IMR-90 (cell line): Measurements from ENCODE around the gene CSNK2B. TPM values are rescaled to one million over a fixed set of nuclear protein-coding genes. Genes with fewer than 3 reads are reported as not detected.

Experiments used
- ATAC-seq: fragments of 200-7000 bp; cut with Tn5 transposase; 2 replicates; pipeline ENCODE4 v1.9.1; 2020; ENCODE audit warnings: low read depth, mild to moderate bottlenecking, moderate library complexity
- BruUV-seq: library from RNA; stranded (reverse); fragments of 400-500 nt; replicated peaks from 2 replicates; lab custom pipeline; 2021; lab: Mats Ljungman, UMichigan
- CTCF ChIA-PET: fragments of 300-600 bp; formaldehyde crosslinking; extraction: SDS; loops from one replicate; lab custom pipeline; 2021; ENCODE audit warnings: antibody characterized with exemption; lab: Yijun Ruan, JAX
- POLR2A ChIA-PET: fragments of 300-600 bp; sonication (Branson Sonifier 250); formaldehyde crosslinking; loops from one replicate; lab custom pipeline; 2022; ENCODE audit warnings: antibody characterized with exemption; ENCODE audit not compliant: unreplicated experiment; lab: Charles Lee
- DNase-seq: peaks from one replicate; pipeline ENCODE4 v3.0.0; 2013
- H2AFZ ChIP-seq: replicated peaks from 2 replicates; pipeline ENCODE3; 2013; ENCODE audit warnings: low read length, mild to moderate bottlenecking; ENCODE audit not compliant: poor library complexity
- H2AK5ac ChIP-seq: 2 replicates; pipeline ENCODE4 v1.6.1; 2013; ENCODE audit warnings: low read depth, low read length, inconsistent platforms
- H2AK9ac ChIP-seq: replicated peaks from 2 replicates; pipeline ENCODE3; 2013; ENCODE audit warnings: mild to moderate bottlenecking, low read depth, low read length, moderate library complexity; ENCODE audit not compliant: poor library complexity
- H2BK120ac ChIP-seq: 2 replicates; pipeline ENCODE4 v1.6.1; 2013; ENCODE audit warnings: low read depth, low read length, inconsistent platforms
- H2BK15ac ChIP-seq: 3 replicates; pipeline ENCODE4 v1.6.1; 2013; ENCODE audit warnings: low read depth, low read length, inconsistent platforms
- H2BK20ac ChIP-seq: 2 replicates; pipeline ENCODE4 v1.6.1; 2013; ENCODE audit warnings: low read depth, mild to moderate bottlenecking, inconsistent platforms, low read length, moderate library complexity
- H2BK5ac ChIP-seq: 2 replicates; pipeline ENCODE4 v1.6.1; 2013; ENCODE audit warnings: mild to moderate bottlenecking, low read depth, low read length, inconsistent platforms; ENCODE audit not compliant: poor library complexity, severe bottlenecking
- H3K14ac ChIP-seq: replicated peaks from 2 replicates; pipeline ENCODE4 v1.6.1; 2013; ENCODE audit warnings: low read depth, low read length, inconsistent platforms
- H3K18ac ChIP-seq: 2 replicates; pipeline ENCODE4 v1.6.1; 2013; ENCODE audit warnings: low read depth, low read length, control low read depth
- H3K23ac ChIP-seq: 2 replicates; pipeline ENCODE4 v1.6.1; 2013; ENCODE audit warnings: low read depth, low read length, inconsistent platforms
- H3K27ac ChIP-seq: 2 replicates; pipeline ENCODE4 v1.5.1; 2013; ENCODE audit warnings: mild to moderate bottlenecking, control low read depth, low read length; ENCODE audit not compliant: insufficient read depth
- H3K27me3 ChIP-seq: 2 replicates; pipeline ENCODE4 v1.6.1; 2013; ENCODE audit warnings: low read length; ENCODE audit not compliant: control insufficient read depth, insufficient read depth
- H3K36me3 ChIP-seq: 2 replicates; pipeline ENCODE4 v1.6.1; 2013; ENCODE audit warnings: low read length, mixed read lengths; ENCODE audit not compliant: control insufficient read depth, insufficient read depth
- H3K4ac ChIP-seq: 2 replicates; pipeline ENCODE4 v1.6.1; 2013; ENCODE audit warnings: low read depth, low read length, inconsistent platforms
- H3K4me1 ChIP-seq: 2 replicates; pipeline ENCODE4 v1.6.1; 2013; ENCODE audit warnings: low read length, mixed read lengths; ENCODE audit not compliant: control insufficient read depth, insufficient read depth
- H3K4me2 ChIP-seq: 2 replicates; pipeline ENCODE4 v1.6.1; 2013; ENCODE audit warnings: low read depth, mild to moderate bottlenecking, control low read depth, low read length, moderate library complexity
- H3K4me3 ChIP-seq: 2 replicates; pipeline ENCODE4 v1.5.1; 2013; ENCODE audit warnings: low read depth, mild to moderate bottlenecking, control low read depth, low read length, moderate library complexity; ENCODE audit not compliant: insufficient read depth
- H3K56ac ChIP-seq: 2 replicates; pipeline ENCODE4 v1.6.1; 2013; ENCODE audit warnings: low read length, inconsistent platforms; ENCODE audit not compliant: insufficient read depth; ENCODE audit errors: extremely low read depth
- H3K79me1 ChIP-seq, 2 experiments: 2 replicates each; pipeline ENCODE4 v1.6.1; 2013; ENCODE audit warnings: low read length in 2 of 2, inconsistent platforms in 1 of 2, low read depth in 1 of 2
- H3K9ac ChIP-seq: 2 replicates; pipeline ENCODE4 v1.6.1; 2013; ENCODE audit warnings: low read depth, low read length, control low read depth
- H3K9me1 ChIP-seq: 2 replicates; pipeline ENCODE4 v1.6.1; 2013; ENCODE audit warnings: low read length, inconsistent platforms; ENCODE audit not compliant: insufficient read depth
- H3K9me3 ChIP-seq: 2 replicates; pipeline ENCODE4 v1.6.1; 2013; ENCODE audit warnings: low read length; ENCODE audit not compliant: control insufficient read depth, insufficient read depth
- H4K20me1 ChIP-seq: 2 replicates; pipeline ENCODE4 v1.6.1; 2013; ENCODE audit warnings: low read length, inconsistent platforms; ENCODE audit not compliant: insufficient read depth
- H4K5ac ChIP-seq: 2 replicates; pipeline ENCODE4 v1.6.1; 2013; ENCODE audit warnings: mild to moderate bottlenecking, low read depth, low read length, control low read depth
- H4K8ac ChIP-seq, 2 experiments: 2 replicates each; pipeline ENCODE4 v1.6.1; 2013; ENCODE audit warnings: low read depth in 2 of 2, low read length in 2 of 2, control low read depth in 1 of 2, inconsistent platforms in 1 of 2
- H4K91ac ChIP-seq: 2 replicates; pipeline ENCODE4 v1.6.1; 2013; ENCODE audit warnings: low read depth, low read length, inconsistent platforms; ENCODE audit not compliant: insufficient read depth
- BHLHE40 ChIP-seq: fragments of 150-350 bp; IDR thresholded peaks from 2 replicates; pipeline ENCODE4 v1.6.1; 2016; ENCODE audit warnings: mild to moderate bottlenecking, low read depth, low read length
- CEBPB ChIP-seq: IDR thresholded peaks from 2 replicates; pipeline ENCODE4 v1.6.1; 2012; ENCODE audit warnings: low read depth, low read length, improper control_type of control experiment
- CHD1 ChIP-seq: IDR thresholded peaks from 2 replicates; pipeline ENCODE4 v1.6.1; 2012; ENCODE audit warnings: low read depth, low read length, improper control_type of control experiment
- FOS ChIP-seq: fragments of 150-350 bp; IDR thresholded peaks from 2 replicates; pipeline ENCODE4 v1.6.1; 2016; ENCODE audit warnings: low read depth, low read length
- MAFK ChIP-seq: IDR thresholded peaks from 2 replicates; pipeline ENCODE4 v1.6.1; 2012; ENCODE audit warnings: low read depth, low read length, improper control_type of control experiment
- MAZ ChIP-seq: IDR thresholded peaks from 2 replicates; pipeline ENCODE4 v1.6.1; 2012; ENCODE audit warnings: low read depth, mild to moderate bottlenecking, low read length, improper control_type of control experiment, moderate library complexity, borderline replicate concordance
- MXI1 ChIP-seq: IDR thresholded peaks from 2 replicates; pipeline ENCODE4 v1.6.1; 2012; ENCODE audit warnings: low read depth, mild to moderate bottlenecking, low read length, moderate library complexity, borderline replicate concordance
- NFE2L2 ChIP-seq: fragments of 150-350 bp; IDR thresholded peaks from 2 replicates; pipeline ENCODE4 v1.6.1; 2016; ENCODE audit warnings: low read depth, mild to moderate bottlenecking, low read length
- POLR2A ChIP-seq: IDR thresholded peaks from 2 replicates; pipeline ENCODE4 v1.6.1; 2012; ENCODE audit warnings: mild to moderate bottlenecking, low read depth, low read length
- RAD21 ChIP-seq: IDR thresholded peaks from 2 replicates; pipeline ENCODE4 v1.6.1; 2012; ENCODE audit warnings: low read length, improper control_type of control experiment
- RCOR1 ChIP-seq: IDR thresholded peaks from 2 replicates; pipeline ENCODE4 v1.6.1; 2012; ENCODE audit warnings: mild to moderate bottlenecking, low read length, improper control_type of control experiment; ENCODE audit not compliant: insufficient replicate concordance
- RFX5 ChIP-seq: IDR thresholded peaks from 2 replicates; pipeline ENCODE4 v1.8.0; 2012; ENCODE audit warnings: low read depth, mild to moderate bottlenecking, low read length, moderate library complexity
- SMC3 ChIP-seq: fragments of 150-350 bp; IDR thresholded peaks from 2 replicates; pipeline ENCODE4 v1.6.1; 2016; ENCODE audit warnings: low read depth, mild to moderate bottlenecking, antibody characterized with exemption, low read length, moderate library complexity
- WGBS, 2 experiments: methylation state at CpG; one replicate each; pipeline versions ENCODE4 v1.1.5 to v1.1.7; 2013; ENCODE audit warnings: missing lambda C conversion rate in 2 of 2; ENCODE audit not compliant: insufficient read length in 1 of 2; ENCODE audit errors: extremely low coverage in 2 of 2; 5-methylcytosine and 5-hydroxymethylcytosine counted together
- dilution Hi-C: fragments of 300-500 bp; cut with HindIII; formaldehyde crosslinking; loops from one replicate; pipeline ENCODE4 v1.14.3; 2018; ENCODE audit warnings: low sequenced_read_pairs; ENCODE audit not compliant: unreplicated experiment
- in situ Hi-C: fragments of 300-500 bp; cut with MboI; formaldehyde crosslinking; loops from 3 replicates; pipeline ENCODE4 v1.14.3; 2019; ENCODE audit warnings: low sequenced_read_pairs, inconsistent platforms, mixed read lengths
- intact Hi-C: fragments of 100-400 bp; cut with micrococcal nuclease; formaldehyde crosslinking; loops from 2 replicates; pipeline ENCODE4 v1.10.0; 2022
- polyA plus RNA-seq, 3 experiments: library from polyadenylated mRNA; depleted of rRNA; stranded (reverse); fragments of >200 nt; gene quantifications; 2 replicates each; pipeline ENCODE4 v1.2.3, GENCODE V29; 2012; ENCODE audit warnings: low replicate concordance in 1 of 3
- total RNA-seq: library from RNA; depleted of rRNA; stranded (reverse); fragments of >200 nt; gene quantifications from 2 replicates; pipeline ENCODE4 v1.2.3, GENCODE V29; 2012
- TF ChIP-seq, protein P1 (sequence below): fragments of 150-350 bp; IDR thresholded peaks from 2 replicates; pipeline ENCODE4 v1.6.1; 2016; ENCODE audit warnings: low read depth, mild to moderate bottlenecking, low read length, moderate library complexity, borderline replicate concordance
- TF ChIP-seq, protein P2 (sequence below): conservative IDR thresholded peaks from 2 replicates; pipeline ENCODE4 v1.5.1; 2012; ENCODE audit warnings: mild to moderate bottlenecking, low read depth, low read length, improper control_type of control experiment
- TF ChIP-seq, protein P3 (sequence below): fragments of 150-350 bp; IDR thresholded peaks from 2 replicates; pipeline ENCODE4 v1.6.1; 2017; ENCODE audit warnings: mild to moderate bottlenecking, antibody characterized with exemption, low read length, low read depth

The CSNK2B gene
- total and polyA plus RNA-seq, 2 of the 4 experiments (the other 2 are of a cell fraction) = 194 to 240 TPM

DNA sequence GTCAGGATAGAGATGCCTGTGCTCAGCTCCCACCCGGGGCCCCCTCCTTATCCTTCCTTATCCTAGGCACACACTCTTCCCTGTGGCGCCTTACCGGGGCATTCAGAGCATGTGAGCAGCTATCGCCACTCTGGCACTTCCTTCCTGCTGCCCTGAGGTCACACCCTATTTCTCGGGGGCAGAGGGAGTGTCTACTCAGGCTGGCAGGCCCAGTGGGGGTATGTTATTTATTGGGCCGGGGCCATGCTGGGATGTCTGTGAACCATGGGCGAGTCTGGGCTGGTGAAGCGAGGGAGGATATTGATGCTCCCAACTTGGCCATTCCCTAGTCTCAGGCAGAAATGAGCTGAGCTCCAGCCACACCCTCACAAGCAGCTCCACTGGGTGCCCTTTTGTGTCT lies 45.4 kb downstream of the CSNK2B start:
- Histone ChIP-seq H2AK5ac (no peak overlapping the region), H3K4me1 (no peaks in the 10 kb centered on the region), H3K36me3 (no peaks in the 10 kb centered on the region), H3K56ac (no peak overlapping the region), H4K5ac (no peak overlapping the region), H3K14ac (no peak overlapping the region), H2BK20ac (no peak overlapping the region), H3K27ac (no peak overlapping the region), H3K4ac (no peak overlapping the region), H2AFZ (no peak overlapping the region), H2BK15ac (no peak overlapping the region), H3K4me2 (no peak overlapping the region), H3K27me3 (peaks cover 35% of the 10 kb centered on the region), H2BK5ac (no peak overlapping the region), H3K4me3 (no peak overlapping the region), H3K9me3 (no peaks in the 10 kb centered on the region), H4K8ac (no peak overlapping the region), H4K91ac (no peak overlapping the region), H3K23ac (no peak overlapping the region), H3K9ac (no peak overlapping the region), H3K9me1 (no peaks in the 10 kb centered on the region), H3K79me1 (no peaks in the 10 kb centered on the region), H3K18ac (no peak overlapping the region), H2AK9ac (no peak overlapping the region), H4K20me1 (no peaks in the 10 kb centered on the region; the same call in 1 of the 2 replicates), H2BK120ac (no peak overlapping the region)
- BruUV-seq = no TSS peak
- POLR2A ChIA-PET = no interaction called here
- intact Hi-C loops = no loop called here
- in situ Hi-C loops = no loop called here
- no peak for DNase-seq
- WGBS, 2 experiments = no CpG with 5 or more reads among the region's 8 CpGs
- dilution Hi-C loops = no loop called here
- CTCF ChIA-PET = interaction anchor here (0.6 kb wide), 1 partner anchor 132 kb away, joined by 3 read pairs; no protein-coding TSS in a partner anchor
- ATAC-seq = no peak
- TF ChIP-seq POLR2A (no peak), RCOR1 (no peak), MAZ (no peak), NFE2L2 (no peak), RFX5 (no peak), CEBPB (no peak), SMC3 (no peak), MXI1 (no peak), MAFK (no peak), FOS (no peak), BHLHE40 (no peak), CHD1 (no peak), RAD21 (no peak)
- TF ChIP-seq, protein P1, sequence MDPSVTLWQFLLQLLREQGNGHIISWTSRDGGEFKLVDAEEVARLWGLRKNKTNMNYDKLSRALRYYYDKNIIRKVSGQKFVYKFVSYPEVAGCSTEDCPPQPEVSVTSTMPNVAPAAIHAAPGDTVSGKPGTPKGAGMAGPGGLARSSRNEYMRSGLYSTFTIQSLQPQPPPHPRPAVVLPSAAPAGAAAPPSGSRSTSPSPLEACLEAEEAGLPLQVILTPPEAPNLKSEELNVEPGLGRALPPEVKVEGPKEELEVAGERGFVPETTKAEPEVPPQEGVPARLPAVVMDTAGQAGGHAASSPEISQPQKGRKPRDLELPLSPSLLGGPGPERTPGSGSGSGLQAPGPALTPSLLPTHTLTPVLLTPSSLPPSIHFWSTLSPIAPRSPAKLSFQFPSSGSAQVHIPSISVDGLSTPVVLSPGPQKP = no peak
- TF ChIP-seq, protein P2, sequence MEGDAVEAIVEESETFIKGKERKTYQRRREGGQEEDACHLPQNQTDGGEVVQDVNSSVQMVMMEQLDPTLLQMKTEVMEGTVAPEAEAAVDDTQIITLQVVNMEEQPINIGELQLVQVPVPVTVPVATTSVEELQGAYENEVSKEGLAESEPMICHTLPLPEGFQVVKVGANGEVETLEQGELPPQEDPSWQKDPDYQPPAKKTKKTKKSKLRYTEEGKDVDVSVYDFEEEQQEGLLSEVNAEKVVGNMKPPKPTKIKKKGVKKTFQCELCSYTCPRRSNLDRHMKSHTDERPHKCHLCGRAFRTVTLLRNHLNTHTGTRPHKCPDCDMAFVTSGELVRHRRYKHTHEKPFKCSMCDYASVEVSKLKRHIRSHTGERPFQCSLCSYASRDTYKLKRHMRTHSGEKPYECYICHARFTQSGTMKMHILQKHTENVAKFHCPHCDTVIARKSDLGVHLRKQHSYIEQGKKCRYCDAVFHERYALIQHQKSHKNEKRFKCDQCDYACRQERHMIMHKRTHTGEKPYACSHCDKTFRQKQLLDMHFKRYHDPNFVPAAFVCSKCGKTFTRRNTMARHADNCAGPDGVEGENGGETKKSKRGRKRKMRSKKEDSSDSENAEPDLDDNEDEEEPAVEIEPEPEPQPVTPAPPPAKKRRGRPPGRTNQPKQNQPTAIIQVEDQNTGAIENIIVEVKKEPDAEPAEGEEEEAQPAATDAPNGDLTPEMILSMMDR = no peak
- TF ChIP-seq, protein P3, sequence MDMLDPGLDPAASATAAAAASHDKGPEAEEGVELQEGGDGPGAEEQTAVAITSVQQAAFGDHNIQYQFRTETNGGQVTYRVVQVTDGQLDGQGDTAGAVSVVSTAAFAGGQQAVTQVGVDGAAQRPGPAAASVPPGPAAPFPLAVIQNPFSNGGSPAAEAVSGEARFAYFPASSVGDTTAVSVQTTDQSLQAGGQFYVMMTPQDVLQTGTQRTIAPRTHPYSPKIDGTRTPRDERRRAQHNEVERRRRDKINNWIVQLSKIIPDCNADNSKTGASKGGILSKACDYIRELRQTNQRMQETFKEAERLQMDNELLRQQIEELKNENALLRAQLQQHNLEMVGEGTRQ = no peak
